Sigmoid colon (tissue), 7 donors: ENCODE measurements around the gene ANKS6. TPM values are rescaled to one million over a fixed set of nuclear protein-coding genes. Genes with fewer than 3 reads are reported as not detected.

Experiments used
- DNase-seq: peaks from one replicate; pipeline ENCODE4 v3.0.0-alpha.2; 2019
- H3K27ac ChIP-seq, 4 donors: fragments of 200-600 bp; sonication (generic); one replicate each; pipeline ENCODE4 v1.5.1; 2016 to 2019; ENCODE audit warnings: mild to moderate bottlenecking in 1 of 4
- H3K27me3 ChIP-seq, 3 donors: fragments of 200-600 bp; sonication (generic); one replicate each; pipeline ENCODE4 v1.5.1; 2019; ENCODE audit warnings: mild to moderate bottlenecking in 1 of 3
- H3K36me3 ChIP-seq, 4 donors: fragments of 200-600 bp; sonication (generic); one replicate each; pipeline ENCODE4 v1.5.1; 2016 to 2019
- H3K4me1 ChIP-seq, 4 donors: fragments of 200-600 bp; sonication (generic); one replicate each; pipeline ENCODE4 v1.5.1; 2017 to 2019
- H3K4me3 ChIP-seq, 4 donors: fragments of 200-600 bp; sonication (generic); one replicate each; pipeline ENCODE4 v1.5.1; 2017 to 2019; ENCODE audit warnings: mild to moderate bottlenecking in 2 of 4, moderate library complexity in 1 of 4
- H3K9me3 ChIP-seq, 4 donors: fragments of 200-600 bp in 3 of 4; sonication (generic) in 3 of 4; one replicate each; pipeline versions ENCODE4 v1.5.1 to v1.6.1; 2013 to 2019
- CTCF ChIP-seq, 4 experiments: fragments of 450-650 bp in 3 of 4; fragments of 200-600 bp in 1 of 4; IDR thresholded peaks; one replicate each; pipeline ENCODE4 v1.5.1; 2016 to 2019; ENCODE audit warnings: antibody characterized with exemption in 4 of 4, mild to moderate bottlenecking in 3 of 4, moderate library complexity in 2 of 4
- EP300 ChIP-seq, 4 donors: sonication (generic); formaldehyde crosslinking; IDR thresholded peaks; one replicate each; pipeline ENCODE4 v1.6.1; 2017; ENCODE audit warnings: antibody characterized with exemption in 4 of 4
- POLR2A ChIP-seq, 2 donors: fragments of 450-650 bp; IDR thresholded peaks; one replicate each; pipeline ENCODE4 v1.6.1; 2016; ENCODE audit warnings: antibody characterized with exemption in 2 of 2, mild to moderate bottlenecking in 2 of 2, moderate library complexity in 2 of 2
- POLR2AphosphoS5 ChIP-seq, 4 donors: sonication (generic); formaldehyde crosslinking; IDR thresholded peaks; one replicate each; pipeline ENCODE4 v1.6.1; 2017; ENCODE audit warnings: antibody characterized with exemption in 4 of 4
- WGBS, 2 donors: extraction: QIAGEN DNeasy Blood & Tissue Kit; methylation state at CpG; one replicate each; pipeline ENCODE4 v1.1.7; 2013; 5-methylcytosine and 5-hydroxymethylcytosine counted together
- intact Hi-C: fragments of 100-400 bp; cut with DNase I; formaldehyde crosslinking; loops from one replicate; pipeline ENCODE4 v1.15.1; 2023
- polyA plus RNA-seq, 3 donors: library from polyadenylated mRNA; stranded (reverse); fragments of 200-250 nt; gene quantifications; one replicate each; pipeline ENCODE4 v1.2.3, GENCODE V29; 2013
- total RNA-seq, 4 donors: library from RNA; depleted of rRNA; stranded (reverse); fragments of >200 nt; gene quantifications; one replicate each; pipeline ENCODE4 v1.1.0, GENCODE V29; 2016
- donor health status: healthy with polysubstance abuse.
- donor health status: Bipolar disorder and iron deficiency.
- donor health status: healthy.

The ANKS6 gene
- total and polyA plus RNA-seq, 7 donors = 5.4 to 22.8 (median 10.7) TPM

GRCh38 chr9:98763986-98764745, 32.2 kb downstream of the ANKS6 start:
- intact Hi-C loops = no loop called here
- Histone ChIP-seq H3K27ac (no peak overlapping the region), H3K36me3 (peaks cover 14 to 53% (median 28%) of the 10 kb centered on the region in 4 donors), H3K27me3 (no peaks in the 10 kb centered on the region), H3K4me3 (no peak overlapping the region), H3K4me1 (no peaks in the 10 kb centered on the region), H3K9me3 (no peaks in the 10 kb centered on the region)
- no peak for DNase-seq
- 94 to 95% methylated on average over 3 of the region's 3 CpGs for WGBS, 2 donors
- TF ChIP-seq EP300 (IDR thresholded peaks at IDR 0.05) (no peak), POLR2A (IDR thresholded peaks at IDR 0.05) (no peak), CTCF (IDR thresholded peaks at IDR 0.05) (no peak)

- Histone ChIP-seq H3K27ac (no peak overlapping the region), H3K4me1 (no peaks in the 10 kb centered on the region), H3K36me3 (peaks cover 0 to 56% (median 25%) of the 10 kb centered on the region in 4 donors), H3K9me3 (no peaks in the 10 kb centered on the region), H3K4me3 (no peak overlapping the region), H3K27me3 (no peaks in the 10 kb centered on the region)
- no peak for DNase-seq
- TF ChIP-seq CTCF (IDR thresholded peaks at IDR 0.05) (no peak), POLR2A (IDR thresholded peaks at IDR 0.05) (no peak), POLR2AphosphoS5 (IDR thresholded peaks at IDR 0.05) (no peak), EP300 (IDR thresholded peaks at IDR 0.05) (no peak)
- intact Hi-C loops = no loop called here
Observed at GRCh38 chr9:98760231-98760630, 36.1 kb downstream of the ANKS6 start.

GRCh38 chr9:98755006-98755618, 41.2 kb downstream of the ANKS6 start:
- no peak overlapping the region for H3K27ac ChIP-seq
- H3K27me3 ChIP-seq = no peaks in the 10 kb centered on the region
- 95 to 96% methylated on average over 6 of the region's 6 CpGs for WGBS, 2 donors
- intact Hi-C loops = no loop called here
- H3K4me3 ChIP-seq = no peak overlapping the region
- TF ChIP-seq POLR2A (IDR thresholded peaks at IDR 0.05) = no peak
- DNase-seq = no peak
- no peaks in the 10 kb centered on the region for H3K9me3 ChIP-seq
- peaks cover 0 to 89% (median 40%) of the 10 kb centered on the region in 4 donors for H3K36me3 ChIP-seq
- no peaks in the 10 kb centered on the region for H3K4me1 ChIP-seq

GRCh38 chr9:98751210-98751609, 45.1 kb downstream of the ANKS6 start:
- intact Hi-C loops = no loop called here
- 91 to 95% methylated on average over 2 of the region's 2 CpGs for WGBS, 2 donors

More at GRCh38 chr9:98751210-98751609, 45.1 kb downstream of the ANKS6 start:
- H3K36me3 ChIP-seq = peaks cover 0 to 83% (median 40%) of the 10 kb centered on the region in 4 donors
- H3K9me3 ChIP-seq = no peaks in the 10 kb centered on the region
- no peak overlapping the region for H3K4me3 ChIP-seq
- no peaks in the 10 kb centered on the region for H3K27me3 ChIP-seq
- DNase-seq = no peak
- no peak for TF ChIP-seq POLR2A (IDR thresholded peaks at IDR 0.05)
- TF ChIP-seq POLR2AphosphoS5 (IDR thresholded peaks at IDR 0.05) = no peak
- TF ChIP-seq CTCF (IDR thresholded peaks at IDR 0.05) = no peak
- TF ChIP-seq EP300 (IDR thresholded peaks at IDR 0.05) = no peak
- H3K4me1 ChIP-seq = no peaks in the 10 kb centered on the region
- H3K27ac ChIP-seq = no peak overlapping the region
